Heart right ventricle (tissue), 16 donors: ENCODE data around the gene CUEDC2. TPM values are rescaled to one million over a fixed set of nuclear protein-coding genes. Genes with fewer than 3 reads are reported as not detected.
A peak's percentile ranks its signal among the peaks of the same experiment; 100 is the strongest.

Source experiments
- ATAC-seq, 8 donors: fragments of 200-7000 bp; cut with Tn5 transposase; one replicate each; pipeline ENCODE4 v1.9.1; 2020; ENCODE audit warnings: mild to moderate bottlenecking in 8 of 8, moderate library complexity in 8 of 8, moderate number of reproducible peaks in 1 of 8
- DNase-seq, 2 donors: peaks; one replicate each; pipeline ENCODE4 v3.0.0-alpha.2; 2020
- H3K27ac ChIP-seq, 10 donors: fragments of 200-600 bp; sonication (generic) in 2 of 10; one replicate each; pipeline versions ENCODE4 v1.5.0 to v1.8.0; 2020 to 2022; ENCODE audit warnings: mild to moderate bottlenecking in 3 of 10
- H3K27me3 ChIP-seq, 7 donors: fragments of 200-600 bp; one replicate each; pipeline ENCODE4 v1.8.0; 2021 to 2022; ENCODE audit warnings: mild to moderate bottlenecking in 2 of 7
- H3K36me3 ChIP-seq, 9 donors: fragments of 200-600 bp; sonication (generic) in 1 of 9; one replicate each; pipeline versions ENCODE4 v1.5.0 to v1.8.0; 2020 to 2022; ENCODE audit warnings: mild to moderate bottlenecking in 2 of 9
- H3K4me1 ChIP-seq, 9 donors: fragments of 200-600 bp; sonication (generic) in 1 of 9; one replicate each; pipeline versions ENCODE4 v1.5.0 to v1.8.0; 2020 to 2022; ENCODE audit warnings: mild to moderate bottlenecking in 4 of 9
- H3K4me3 ChIP-seq, 10 donors: fragments of 200-600 bp; sonication (generic) in 2 of 10; one replicate each; pipeline versions ENCODE4 v1.5.0 to v1.8.0; 2020 to 2022; ENCODE audit warnings: mild to moderate bottlenecking in 7 of 10, moderate library complexity in 2 of 10
- H3K9me3 ChIP-seq, 11 donors: fragments of 200-600 bp in 10 of 11; sonication (generic) in 2 of 11; one replicate each; pipeline versions ENCODE4 v1.5.0 to v1.8.0; 2013 to 2022; ENCODE audit warnings: mild to moderate bottlenecking in 2 of 11, control low read depth in 1 of 11, moderate library complexity in 1 of 11
- WGBS, 2 donors: extraction: QIAGEN DNeasy Blood & Tissue Kit; methylation state at CpG; one replicate each; pipeline ENCODE4 v1.1.7; 2013; ENCODE audit warnings: inconsistent platforms in 1 of 2; 5-methylcytosine and 5-hydroxymethylcytosine counted together
- intact Hi-C, 10 donors: fragments of 100-400 bp; cut with DNase I; formaldehyde crosslinking; loops; one replicate each; pipeline versions ENCODE4 v1.11.1 to v1.14.2; 2022
- polyA plus RNA-seq, 2 donors: library from polyadenylated mRNA; stranded (reverse); fragments of 200-250 nt; gene quantifications; one replicate each; pipeline ENCODE4 v1.2.3, GENCODE V29; 2013
- total RNA-seq, 10 donors: library from RNA; stranded (reverse); fragmentation: NEBNext Ultra II Directional in 3 of 10; extraction: Animal tissue kit (Norgen Biotek cat#: 25700) in 3 of 10; gene quantifications; one replicate each; pipeline versions ENCODE4 v1.2.1 to v1.2.4, GENCODE V29; 2021 to 2023
- TF ChIP-seq, protein P1 (sequence below), 9 donors: fragments of 200-600 bp; sonication (generic) in 2 of 9; IDR thresholded peaks; one replicate each; pipeline versions ENCODE4 v1.5.0 to v1.8.0; 2021 to 2022; ENCODE audit warnings: antibody characterized with exemption in 9 of 9, mild to moderate bottlenecking in 5 of 9, moderate library complexity in 1 of 9
- donor health status: Arrhythmogenic right ventricular cardiomyopathy.
- donor health status: ischemic (EF 13 %, LVEDD 7.1; RV severe dilation, severe dysfunction).
- donor health status: healthy with polysubstance abuse.
- donor health status: DM: no; HTN: yes; CAD: no.
- donor health status: DM: no; HTN: no; CAD: no.
- donor health status: ischemic (EF 25% LVEDD 6.9; RV normal size, moderate dysfunction).
- donor health status: ischemic (EF 25% LVEDD 5.7; RV mildly dilated, moderate dysfunction).
- donor health status: healthy.
- donor health status: DM: yes; HTN: yes; CAD: no.
- donor health status: Ischemic cardiomyopathy.
- donor health status: ischemic (EF 35%, LVEDD 5.7; RV mildly dilated, moderate dysfunction).
- donor health status: nonischemic (EF 11% LVEDD 7.7; RV severe dilation, severe dysfunction).
- donor health status: DM: yes; HTN: yes; CAD: no.
- donor health status: PGD.
- donor health status: ischemic (EF 29% LVEDD 5.4; RV normal size, mild dysfunction).
- donor health status: nonischemic (EF 23%, LVEDD 6.1; RV moderate dilation, normal function).

The CUEDC2 gene
- total and polyA plus RNA-seq, 12 donors, result 60.0 to 84.3 (median 79.1) TPM

DNA sequence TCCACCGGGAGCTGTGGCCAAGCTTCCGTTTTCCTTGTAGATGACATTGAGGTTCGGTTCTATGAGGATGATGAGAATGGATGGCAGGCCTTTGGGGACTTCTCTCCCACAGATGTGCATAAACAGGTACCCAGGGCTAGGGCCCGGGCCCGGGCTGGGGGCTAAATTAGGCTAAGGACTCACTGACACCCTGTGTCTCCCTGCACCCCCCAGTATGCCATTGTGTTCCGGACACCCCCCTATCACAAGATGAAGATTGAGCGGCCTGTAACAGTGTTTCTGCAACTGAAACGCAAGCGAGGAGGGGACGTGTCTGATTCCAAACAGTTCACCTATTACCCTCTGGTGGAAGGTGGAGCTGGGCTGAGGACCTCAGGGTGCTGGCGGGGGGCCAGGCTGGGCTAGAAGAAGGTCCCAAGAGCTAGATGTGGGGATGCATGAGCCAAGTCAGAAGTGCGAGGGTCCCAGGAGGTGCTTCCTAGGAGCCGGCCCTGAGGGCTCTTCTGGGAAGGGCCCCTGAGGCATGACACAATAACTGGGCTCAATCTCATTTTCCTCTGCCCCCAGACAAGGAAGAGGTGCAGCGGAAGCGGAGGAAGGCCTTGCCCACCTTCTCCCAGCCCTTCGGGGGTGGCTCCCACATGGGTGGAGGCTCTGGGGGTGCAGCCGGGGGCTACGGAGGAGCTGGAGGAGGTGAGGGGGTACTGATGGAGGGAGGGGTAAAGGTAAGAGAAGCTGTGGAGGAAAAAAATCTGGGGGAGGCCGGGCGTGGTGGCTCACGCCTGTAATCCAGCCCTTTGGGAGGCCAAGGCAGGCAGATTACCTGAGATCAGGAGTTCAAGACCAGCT, 34.0 kb downstream of the CUEDC2 start:
- DNase-seq (no peak), ATAC-seq (no peak)
- Histone ChIP-seq H3K9me3 (no peaks in the 10 kb centered on the region), H3K27me3 (no peaks in the 10 kb centered on the region), H3K36me3 (peaks cover 0 to 68% (median 12%) of the 10 kb centered on the region in 9 donors), H3K27ac (peak overlapping the region in 8 of 10 donors; percentile 83 to 95 (median 90)), H3K4me1 (peaks cover 7 to 50% (median 33%) of the 10 kb centered on the region in 9 donors), H3K4me3 (peak overlapping the region in 5 of 10 donors; percentile 59 to 80 (median 66))
- 87 to 91% methylated on average over 21 of the region's 21 CpGs for WGBS, 2 donors
- intact Hi-C loops, result loop anchor here in 8 of 10 donors (1.0 to 10.0 kb wide), 8 partner anchors 56 to 231 kb away; partner anchors contain the start of genes ELOVL3 (in 4 of the 8) and C10orf95 (in 1 of the 8)
- TF ChIP-seq, protein P1, sequence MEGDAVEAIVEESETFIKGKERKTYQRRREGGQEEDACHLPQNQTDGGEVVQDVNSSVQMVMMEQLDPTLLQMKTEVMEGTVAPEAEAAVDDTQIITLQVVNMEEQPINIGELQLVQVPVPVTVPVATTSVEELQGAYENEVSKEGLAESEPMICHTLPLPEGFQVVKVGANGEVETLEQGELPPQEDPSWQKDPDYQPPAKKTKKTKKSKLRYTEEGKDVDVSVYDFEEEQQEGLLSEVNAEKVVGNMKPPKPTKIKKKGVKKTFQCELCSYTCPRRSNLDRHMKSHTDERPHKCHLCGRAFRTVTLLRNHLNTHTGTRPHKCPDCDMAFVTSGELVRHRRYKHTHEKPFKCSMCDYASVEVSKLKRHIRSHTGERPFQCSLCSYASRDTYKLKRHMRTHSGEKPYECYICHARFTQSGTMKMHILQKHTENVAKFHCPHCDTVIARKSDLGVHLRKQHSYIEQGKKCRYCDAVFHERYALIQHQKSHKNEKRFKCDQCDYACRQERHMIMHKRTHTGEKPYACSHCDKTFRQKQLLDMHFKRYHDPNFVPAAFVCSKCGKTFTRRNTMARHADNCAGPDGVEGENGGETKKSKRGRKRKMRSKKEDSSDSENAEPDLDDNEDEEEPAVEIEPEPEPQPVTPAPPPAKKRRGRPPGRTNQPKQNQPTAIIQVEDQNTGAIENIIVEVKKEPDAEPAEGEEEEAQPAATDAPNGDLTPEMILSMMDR (IDR thresholded peaks at IDR 0.05), result no peak

DNA sequence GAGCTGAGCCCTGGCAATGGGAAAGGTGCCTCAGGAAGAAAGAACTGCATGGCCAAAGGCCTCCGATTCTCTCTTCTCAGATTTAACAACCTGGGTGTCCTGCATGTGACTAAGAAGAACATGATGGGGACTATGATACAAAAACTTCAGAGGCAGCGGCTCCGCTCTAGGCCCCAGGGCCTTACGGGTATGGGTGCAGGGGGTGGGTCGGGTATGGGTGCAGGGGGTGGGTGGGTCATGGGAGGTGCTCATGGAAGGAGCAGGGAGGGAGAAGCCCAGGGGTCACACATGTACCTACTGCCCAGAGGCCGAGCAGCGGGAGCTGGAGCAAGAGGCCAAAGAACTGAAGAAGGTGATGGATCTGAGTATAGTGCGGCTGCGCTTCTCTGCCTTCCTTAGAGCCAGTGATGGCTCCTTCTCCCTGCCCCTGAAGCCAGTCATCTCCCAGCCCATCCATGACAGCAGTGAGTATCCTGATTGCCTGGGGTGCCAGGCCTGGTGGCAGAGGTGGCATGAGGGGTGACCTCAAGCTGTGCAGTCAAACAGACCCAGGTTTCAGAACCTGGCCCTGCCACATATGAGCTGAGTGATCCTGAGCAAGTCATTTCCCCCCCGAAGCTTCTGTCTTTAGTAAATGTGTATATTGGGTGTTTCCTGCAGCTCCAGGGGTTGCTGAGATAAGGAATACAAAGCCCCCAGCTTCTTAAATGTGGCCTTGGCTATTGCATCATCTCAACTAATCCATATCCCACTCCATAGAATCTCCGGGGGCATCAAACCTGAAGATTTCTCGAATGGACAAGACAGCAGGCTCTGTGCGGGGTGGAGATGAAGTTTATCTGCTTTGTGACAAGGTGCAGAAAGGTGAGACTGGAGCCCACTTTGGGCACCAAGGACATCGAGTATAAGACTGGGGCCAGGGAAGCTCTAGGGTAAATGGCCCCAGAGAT, 34.9 kb downstream of the CUEDC2 start:
- Histone ChIP-seq H3K27ac (peak overlapping the region in 1 of 10 donors; percentile 95), H3K4me3 (no peak overlapping the region), H3K4me1 (peaks cover 7 to 57% (median 36%) of the 10 kb centered on the region in 9 donors), H3K9me3 (no peaks in the 10 kb centered on the region), H3K27me3 (no peaks in the 10 kb centered on the region), H3K36me3 (peaks cover 0 to 59% (median 12%) of the 10 kb centered on the region in 9 donors)
- TF ChIP-seq, protein P1 (IDR thresholded peaks at IDR 0.05), result no peak
- ATAC-seq, result no peak
- DNase-seq, result no peak
- intact Hi-C loops, result loop anchor here in 8 of 10 donors (2.0 to 10.0 kb wide), 7 partner anchors 57 to 230 kb away; partner anchors contain the start of genes ELOVL3 (in 4 of the 8) and C10orf95 (in 1 of the 8)
- WGBS, 2 donors, result 94 to 95% methylated on average over 14 of the region's 14 CpGs

DNA sequence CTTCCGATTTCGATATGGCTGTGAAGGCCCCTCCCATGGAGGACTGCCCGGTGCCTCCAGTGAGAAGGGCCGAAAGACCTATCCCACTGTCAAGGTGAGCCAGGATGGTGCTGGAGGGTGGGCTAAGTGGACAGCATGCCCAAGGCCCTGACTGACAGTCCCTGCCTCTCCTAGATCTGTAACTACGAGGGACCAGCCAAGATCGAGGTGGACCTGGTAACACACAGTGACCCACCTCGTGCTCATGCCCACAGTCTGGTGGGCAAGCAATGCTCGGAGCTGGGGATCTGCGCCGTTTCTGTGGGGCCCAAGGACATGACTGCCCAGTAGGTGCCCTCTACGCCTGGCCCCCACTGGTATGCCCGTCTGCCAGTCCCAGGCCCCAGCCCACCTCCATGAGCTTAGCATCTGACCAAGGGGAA, 35.6 kb downstream of the CUEDC2 start:
- Histone ChIP-seq H3K9me3 (no peaks in the 10 kb centered on the region), H3K4me3 (peak overlapping the region in 7 of 10 donors; percentile 54 to 90 (median 66)), H3K4me1 (peaks cover 7 to 57% (median 36%) of the 10 kb centered on the region in 9 donors), H3K27ac (peak overlapping the region in 5 of 10 donors; percentile 94 to 98 (median 96)), H3K36me3 (peaks cover 0 to 52% (median 7%) of the 10 kb centered on the region in 9 donors), H3K27me3 (no peaks in the 10 kb centered on the region)
- intact Hi-C loops, result loop anchor here in 7 of 10 donors (5.0 to 10.0 kb wide), 6 partner anchors 58 to 229 kb away; partner anchors contain the start of genes ELOVL3 (in 4 of the 7) and C10orf95 (in 1 of the 7)
- WGBS, 2 donors, result 90 to 97% methylated on average over 12 of the region's 12 CpGs
- no peak for ATAC-seq
- TF ChIP-seq, protein P1 (IDR thresholded peaks at IDR 0.05), result no peak
- DNase-seq, result no peak
